Activated CD8-positive, alpha-beta memory T cell treated with anti-CD3 and anti-CD28 coated beads, Interleukin-2, amount 50 U/mL, for 1 hour (primary cell): Measurements from ENCODE around the gene KLHL11.
A peak's percentile ranks its signal among the peaks of the same experiment; 100 is the strongest.
"Not testable (repeated sequence)": the region's sequence is repeated elsewhere in the genome, so short reads cannot be mapped to it uniquely, and the experiment has no call there.

Experiments
- DNase-seq: peaks from one replicate; pipeline ENCODE4 v3.0.0-alpha.2; 2020; ENCODE audit errors: extremely low read depth

KLHL11 gene

GRCh38 chr17:41836550-41837196 lies 28.6 kb downstream of the KLHL11 start:
- no peak for DNase-seq

- DNase-seq, result peak; percentile 11
These were observed 29.2 kb downstream of the KLHL11 start, which contains the start of gene NT5C3B for GRCh38 chr17:41835800-41836549. Gene NT5C3B, minus strand, starts transcription at chr17:41836232. Its CDS starts 39 bp downstream, at chr17:41836193.

- DNase-seq, result no peak
These were observed 29.9 kb downstream of the KLHL11 start for GRCh38 chr17:41835214-41835799.

GRCh38 chr17:41829961-41830360 lies 35.3 kb downstream of the KLHL11 start:
- DNase-seq, result not testable (repeated sequence)

- DNase-seq, result no peak
These were observed 39.9 kb downstream of the KLHL11 start for GRCh38 chr17:41825175-41825845.

GRCh38 chr17:41824086-41824485 lies 41.1 kb downstream of the KLHL11 start:
- DNase-seq, result no peak

- DNase-seq, result no peak
These were observed 41.6 kb downstream of the KLHL11 start for GRCh38 chr17:41823580-41823979.

GRCh38 chr17:41823141-41823524 lies 42.1 kb downstream of the KLHL11 start:
- DNase-seq, result no peak

GRCh38 chr17:41822216-41823140 lies 42.7 kb downstream of the KLHL11 start:
- DNase-seq, result no peak

GRCh38 chr17:41821776-41822175 lies 43.4 kb downstream of the KLHL11 start:
- no peak for DNase-seq

GRCh38 chr17:41818024-41818423 lies 47.2 kb downstream of the KLHL11 start:
- no peak for DNase-seq

- DNase-seq, result no peak
These were observed 48.4 kb downstream of the KLHL11 start for GRCh38 chr17:41816637-41817320.

- no peak for DNase-seq
These were observed 51.0 kb downstream of the KLHL11 start for GRCh38 chr17:41814195-41814594.

GRCh38 chr17:41813699-41814124 lies 51.5 kb downstream of the KLHL11 start:
- no peak for DNase-seq

GRCh38 chr17:41813152-41813680 lies 52.0 kb downstream of the KLHL11 start:
- no peak for DNase-seq

GRCh38 chr17:41812381-41813151 lies 52.7 kb downstream of the KLHL11 start, which contains the start of gene FKBP10:
Gene FKBP10, plus strand, starts transcription at chr17:41813004. Its CDS starts 31 bp downstream, at chr17:41813035.
- no peak for DNase-seq

- peak; percentile 13 for DNase-seq
These were observed 53.5 kb downstream of the KLHL11 start, which contains the start of gene P3H4 for GRCh38 chr17:41811549-41812380. Gene P3H4, minus strand, starts transcription at chr17:41811949. Its CDS starts 34 bp downstream, at chr17:41811915.
